Measurements from ENCODE around the gene NPC1L1. TPM values are rescaled to one million over a fixed set of nuclear protein-coding genes. Genes with fewer than 3 reads are reported as not detected.
"Not testable (repeated sequence)": the region's sequence is repeated elsewhere in the genome, so short reads cannot be mapped to it uniquely, and the experiment has no call there.

Gene NPC1L1
- polyA plus RNA-seq, 1 donor from 2014 or later: not detected

- H3F3A ChIP-seq (ENCODE audit: insufficient read depth, low read length, poor library complexity, severe bottlenecking): no peaks in the 10 kb centered on the region
- H4K20me1 ChIP-seq (ENCODE audit: insufficient read depth): no peaks in the 10 kb centered on the region
- no peak overlapping the region for H3K9ac ChIP-seq (ENCODE audit: low read length)
- no peak overlapping the region for H3K4me3 ChIP-seq (ENCODE audit: low read length)
- H3K79me2 ChIP-seq (replicated peaks; ENCODE audit: insufficient read depth, low read length): no peaks in the 10 kb centered on the region
- no peaks in the 10 kb centered on the region for H3K9me2 ChIP-seq (ENCODE audit: insufficient read depth, low read length)
- H3K9me3 ChIP-seq (ENCODE audit: low read length): no peaks in the 10 kb centered on the region
- TF ChIP-seq POLR2AphosphoS5 (IDR thresholded peaks at IDR 0.05): no peak
- no peak for TF ChIP-seq EP300 (conservative IDR thresholded peaks at IDR 0.05; ENCODE audit: poor library complexity, severe bottlenecking)
- no peak for TF ChIP-seq SMC3 (conservative IDR thresholded peaks at IDR 0.05; ENCODE audit: poor library complexity)
- no peak for TF ChIP-seq EZH2 (IDR thresholded peaks at IDR 0.05; ENCODE audit: borderline replicate concordance, insufficient read depth, low read length, poor library complexity, severe bottlenecking)
- no peak for TF ChIP-seq TAF1 (IDR thresholded peaks at IDR 0.05; ENCODE audit: low read depth)
- TF ChIP-seq CTCF (IDR thresholded peaks at IDR 0.05; ENCODE audit: poor library complexity, severe bottlenecking): no peak
- no peak for TF ChIP-seq MXI1 (conservative IDR thresholded peaks at IDR 0.05; ENCODE audit: poor library complexity, severe bottlenecking)
- no peak for TF ChIP-seq REST (IDR thresholded peaks at IDR 0.05; ENCODE audit: borderline replicate concordance)
- no peak for TF ChIP-seq RAD21 (conservative IDR thresholded peaks at IDR 0.05)
- no peak overlapping the region for H3K27ac ChIP-seq (ENCODE audit: low read length)
- no peak overlapping the region for H3K4me2 ChIP-seq (ENCODE audit: low read length)
- no peaks in the 10 kb centered on the region for H3K36me3 ChIP-seq (ENCODE audit: insufficient read depth, low read length)
- no peak overlapping the region for H2AFZ ChIP-seq (ENCODE audit: low read depth, low read length)
- no peaks in the 10 kb centered on the region for H3K27me3 ChIP-seq (ENCODE audit: insufficient read depth, low read depth, low read length)
Measured at GRCh38 chr7:44563171-44563679, 22.1 kb upstream of the NPC1L1 start.

- H3F3A ChIP-seq (ENCODE audit: insufficient read depth, low read length, poor library complexity, severe bottlenecking); H3K27me3 ChIP-seq (ENCODE audit: insufficient read depth, low read depth, low read length); H3K36me3 ChIP-seq (ENCODE audit: insufficient read depth, low read length); H3K79me2 ChIP-seq (replicated peaks; ENCODE audit: insufficient read depth, low read length); H2AFZ ChIP-seq (ENCODE audit: low read depth, low read length); H4K20me1 ChIP-seq (ENCODE audit: insufficient read depth); H3K9me3 ChIP-seq (ENCODE audit: low read length); H3K9ac ChIP-seq (ENCODE audit: low read length); H3K27ac ChIP-seq (ENCODE audit: low read length); H3K4me2 ChIP-seq (ENCODE audit: low read length); H3K4me3 ChIP-seq (ENCODE audit: low read length); H3K9me2 ChIP-seq (ENCODE audit: insufficient read depth, low read length): not testable (repeated sequence)
Measured at GRCh38 chr7:44562622-44562962, 21.5 kb upstream of the NPC1L1 start.

Measured in neural cell (in vitro differentiated cells).